Fibroblast of lung (primary cell): ENCODE measurements around the gene GXYLT1.

Experiments used
- CTCF ChIP-seq, 2 donors: IDR thresholded peaks in 1 of 2; conservative IDR thresholded peaks in 1 of 2; 1 replicate in 1 of 2; 2 replicates in 1 of 2; pipeline ENCODE4 v1.5.1; 2011 to 2012; ENCODE audit warnings: low read length in 2 of 2, control low read depth in 1 of 2, inconsistent platforms in 1 of 2, low read depth in 1 of 2, mild to moderate bottlenecking in 1 of 2
- EZH2 ChIP-seq: IDR thresholded peaks from 2 replicates; pipeline ENCODE4 v1.5.1; 2012; ENCODE audit warnings: low read length, control low read depth, mild to moderate bottlenecking; ENCODE audit errors: missing control alignments

DNA sequence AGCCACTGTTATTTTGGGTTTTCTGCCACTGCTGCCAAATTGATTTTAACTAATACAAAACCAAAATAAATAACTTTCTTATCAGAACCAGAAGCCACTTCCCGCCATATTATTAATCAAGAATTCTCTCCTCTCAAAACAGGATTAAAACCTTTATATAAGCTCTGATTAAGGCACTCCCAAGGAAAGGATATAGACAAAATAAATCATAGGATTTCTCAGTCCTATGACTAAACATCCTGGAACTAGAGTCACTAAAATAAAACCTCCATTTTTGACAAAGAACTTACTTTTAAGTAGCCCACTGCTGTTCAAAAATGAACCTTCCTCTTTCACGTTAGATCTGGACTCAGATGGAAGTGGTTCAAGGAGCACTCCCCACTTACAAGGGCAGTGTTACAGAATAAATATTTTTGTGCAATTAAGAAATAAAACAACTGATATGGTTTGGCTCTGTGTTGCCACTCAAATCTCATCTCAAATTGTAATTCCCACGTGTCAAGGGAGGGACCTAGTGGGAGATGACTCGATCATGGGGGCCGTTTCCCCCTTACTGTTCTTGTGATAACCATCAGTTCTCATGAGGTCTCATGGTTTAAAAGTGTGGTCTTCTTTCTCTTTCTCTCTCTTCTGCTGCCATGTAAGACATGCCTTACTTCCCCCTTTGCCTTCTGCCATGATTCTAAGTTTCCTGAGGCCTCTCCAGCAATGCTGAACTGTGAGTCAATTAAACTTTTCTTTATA lies 26.4 kb downstream of the GXYLT1 start:
- no peak for TF ChIP-seq EZH2
- TF ChIP-seq CTCF (conservative IDR thresholded peaks at IDR 0.05 in 1 of 2, IDR thresholded peaks at IDR 0.05 in 1 of 2; ENCODE audit: low read depth in 1 of 2, low read length in 2 of 2) = no peak
